HG03354 (cell line): ENCODE results near the gene SERPINH1.

Experiments used
- ATAC-seq: cut with Tn5 transposase; IDR thresholded peaks from one replicate; pipeline ENCODE4 v1.9.1; 2021; ENCODE audit warnings: mild to moderate bottlenecking; ENCODE audit not compliant: unreplicated experiment, poor library complexity, severe bottlenecking

Gene SERPINH1

GRCh38 chr11:75562048-75562835, at the start of gene SERPINH1:
Gene SERPINH1 (plus strand): TSS chr11:75562253. CDS start chr11:75566350, 4,097 bp downstream.
- peak; percentile 79 for ATAC-seq

- ATAC-seq: no peak
Measured at GRCh38 chr11:75513250-75513649, 48.8 kb upstream of the SERPINH1 start.

GRCh38 chr11:75514596-75514995, 47.5 kb upstream of the SERPINH1 start:
- no peak for ATAC-seq

GRCh38 chr11:75516140-75516539, 45.9 kb upstream of the SERPINH1 start:
- ATAC-seq: no peak

GRCh38 chr11:75516886-75517285, 45.2 kb upstream of the SERPINH1 start:
- no peak for ATAC-seq

GRCh38 chr11:75518204-75518549, 43.9 kb upstream of the SERPINH1 start:
- no peak for ATAC-seq

GRCh38 chr11:75518771-75519653, 43.0 kb upstream of the SERPINH1 start:
- ATAC-seq: no peak

- ATAC-seq: no peak
Measured at GRCh38 chr11:75520688-75521087, 41.4 kb upstream of the SERPINH1 start.

GRCh38 chr11:75522286-75523044, 39.6 kb upstream of the SERPINH1 start:
- ATAC-seq: no peak

GRCh38 chr11:75523189-75523588, 38.9 kb upstream of the SERPINH1 start:
- no peak for ATAC-seq

- ATAC-seq: no peak
Measured at GRCh38 chr11:75523811-75524664, 38.0 kb upstream of the SERPINH1 start.

- peak; percentile 14 for ATAC-seq
Measured at GRCh38 chr11:75524665-75525432, 37.2 kb upstream of the SERPINH1 start.

GRCh38 chr11:75525433-75526191, 36.4 kb upstream of the SERPINH1 start, which contains the start of gene GDPD5:
Gene GDPD5 (minus strand): TSS chr11:75525941. CDS start chr11:75477735, 48,206 bp downstream.
- ATAC-seq: peak; percentile 80

GRCh38 chr11:75526192-75526541, 35.9 kb upstream of the SERPINH1 start:
- ATAC-seq: no peak

GRCh38 chr11:75527130-75527529, 34.9 kb upstream of the SERPINH1 start:
- no peak for ATAC-seq

- ATAC-seq: no peak
Measured at GRCh38 chr11:75527938-75528735, 33.9 kb upstream of the SERPINH1 start.

GRCh38 chr11:75530577-75530976, 31.5 kb upstream of the SERPINH1 start:
- no peak for ATAC-seq
